ENCODE data around the gene DDIAS. TPM values are rescaled to one million over a fixed set of nuclear protein-coding genes. Genes with fewer than 3 reads are reported as not detected.

Gene DDIAS
- total and polyA plus RNA-seq, 10 of the 15 experiments (the other 5 are each of a cell fraction or from before 2014, with no cell fraction given), result 6.9 to 27.8 (median 12.9) TPM

GRCh38 chr11:82974851-82975250, 73.3 kb downstream of the DDIAS start (continued):
- TF ChIP-seq USF2 (IDR thresholded peaks at IDR 0.05; ENCODE audit: borderline replicate concordance, low read depth, low read length) (no peak), USF1 (IDR thresholded peaks at IDR 0.05; ENCODE audit: borderline replicate concordance, extremely low read length, insufficient read depth, low read depth, low read length) (no peak), LARP7 (IDR thresholded peaks at IDR 0.05) (no peak), YY1 (IDR thresholded peaks at IDR 0.05; ENCODE audit: low read depth, low read length) (no peak), NR2C2 (IDR thresholded peaks at IDR 0.05; ENCODE audit: borderline replicate concordance, control insufficient read depth, insufficient read length, low read depth) (no peak), SMAD1 (IDR thresholded peaks at IDR 0.05; ENCODE audit: low read depth, partially characterized antibody) (no peak), DPF2 (IDR thresholded peaks at IDR 0.05) (no peak)
- TF ChIP-seq, protein P1, sequence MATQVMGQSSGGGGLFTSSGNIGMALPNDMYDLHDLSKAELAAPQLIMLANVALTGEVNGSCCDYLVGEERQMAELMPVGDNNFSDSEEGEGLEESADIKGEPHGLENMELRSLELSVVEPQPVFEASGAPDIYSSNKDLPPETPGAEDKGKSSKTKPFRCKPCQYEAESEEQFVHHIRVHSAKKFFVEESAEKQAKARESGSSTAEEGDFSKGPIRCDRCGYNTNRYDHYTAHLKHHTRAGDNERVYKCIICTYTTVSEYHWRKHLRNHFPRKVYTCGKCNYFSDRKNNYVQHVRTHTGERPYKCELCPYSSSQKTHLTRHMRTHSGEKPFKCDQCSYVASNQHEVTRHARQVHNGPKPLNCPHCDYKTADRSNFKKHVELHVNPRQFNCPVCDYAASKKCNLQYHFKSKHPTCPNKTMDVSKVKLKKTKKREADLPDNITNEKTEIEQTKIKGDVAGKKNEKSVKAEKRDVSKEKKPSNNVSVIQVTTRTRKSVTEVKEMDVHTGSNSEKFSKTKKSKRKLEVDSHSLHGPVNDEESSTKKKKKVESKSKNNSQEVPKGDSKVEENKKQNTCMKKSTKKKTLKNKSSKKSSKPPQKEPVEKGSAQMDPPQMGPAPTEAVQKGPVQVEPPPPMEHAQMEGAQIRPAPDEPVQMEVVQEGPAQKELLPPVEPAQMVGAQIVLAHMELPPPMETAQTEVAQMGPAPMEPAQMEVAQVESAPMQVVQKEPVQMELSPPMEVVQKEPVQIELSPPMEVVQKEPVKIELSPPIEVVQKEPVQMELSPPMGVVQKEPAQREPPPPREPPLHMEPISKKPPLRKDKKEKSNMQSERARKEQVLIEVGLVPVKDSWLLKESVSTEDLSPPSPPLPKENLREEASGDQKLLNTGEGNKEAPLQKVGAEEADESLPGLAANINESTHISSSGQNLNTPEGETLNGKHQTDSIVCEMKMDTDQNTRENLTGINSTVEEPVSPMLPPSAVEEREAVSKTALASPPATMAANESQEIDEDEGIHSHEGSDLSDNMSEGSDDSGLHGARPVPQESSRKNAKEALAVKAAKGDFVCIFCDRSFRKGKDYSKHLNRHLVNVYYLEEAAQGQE (IDR thresholded peaks at IDR 0.05; ENCODE audit: low read depth, low read length), result no peak
- TF ChIP-seq, protein P2, sequence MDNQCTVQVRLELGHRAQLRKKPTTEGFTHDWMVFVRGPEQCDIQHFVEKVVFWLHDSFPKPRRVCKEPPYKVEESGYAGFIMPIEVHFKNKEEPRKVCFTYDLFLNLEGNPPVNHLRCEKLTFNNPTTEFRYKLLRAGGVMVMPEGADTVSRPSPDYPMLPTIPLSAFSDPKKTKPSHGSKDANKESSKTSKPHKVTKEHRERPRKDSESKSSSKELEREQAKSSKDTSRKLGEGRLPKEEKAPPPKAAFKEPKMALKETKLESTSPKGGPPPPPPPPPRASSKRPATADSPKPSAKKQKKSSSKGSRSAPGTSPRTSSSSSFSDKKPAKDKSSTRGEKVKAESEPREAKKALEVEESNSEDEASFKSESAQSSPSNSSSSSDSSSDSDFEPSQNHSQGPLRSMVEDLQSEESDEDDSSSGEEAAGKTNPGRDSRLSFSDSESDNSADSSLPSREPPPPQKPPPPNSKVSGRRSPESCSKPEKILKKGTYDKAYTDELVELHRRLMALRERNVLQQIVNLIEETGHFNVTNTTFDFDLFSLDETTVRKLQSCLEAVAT (IDR thresholded peaks at IDR 0.05), result no peak
